GM19467 (cell line): ENCODE data around the gene ZDHHC16.
"Not testable (repeated sequence)": the region's sequence is repeated elsewhere in the genome, so short reads cannot be mapped to it uniquely, and the experiment has no call there.

Experiments
- ATAC-seq: cut with Tn5 transposase; IDR thresholded peaks from one replicate; pipeline ENCODE4 v1.9.1; 2021; ENCODE audit warnings: mild to moderate bottlenecking, moderate library complexity; ENCODE audit not compliant: unreplicated experiment

ZDHHC16 gene

GRCh38 chr10:97445722-97446639 lies at the start of gene ZDHHC16, which contains the start of gene EXOSC1:
Gene ZDHHC16, plus strand, starts transcription at chr10:97446175. Its CDS starts 5,501 bp downstream, at chr10:97451676.
Gene EXOSC1, minus strand, starts transcription at chr10:97446006. Its CDS starts 21 bp downstream, at chr10:97445985.
- peak; percentile 96 for ATAC-seq

- ATAC-seq = no peak
Measured at GRCh38 chr10:97399843-97400545, 46.0 kb upstream of the ZDHHC16 start.

- ATAC-seq = peak; percentile 97
Measured at GRCh38 chr10:97400665-97401454, 45.1 kb upstream of the ZDHHC16 start, which contains the start of gene RRP12. Gene RRP12, minus strand, starts transcription at chr10:97401340. Its CDS starts 109 bp downstream, at chr10:97401231.

DNA sequence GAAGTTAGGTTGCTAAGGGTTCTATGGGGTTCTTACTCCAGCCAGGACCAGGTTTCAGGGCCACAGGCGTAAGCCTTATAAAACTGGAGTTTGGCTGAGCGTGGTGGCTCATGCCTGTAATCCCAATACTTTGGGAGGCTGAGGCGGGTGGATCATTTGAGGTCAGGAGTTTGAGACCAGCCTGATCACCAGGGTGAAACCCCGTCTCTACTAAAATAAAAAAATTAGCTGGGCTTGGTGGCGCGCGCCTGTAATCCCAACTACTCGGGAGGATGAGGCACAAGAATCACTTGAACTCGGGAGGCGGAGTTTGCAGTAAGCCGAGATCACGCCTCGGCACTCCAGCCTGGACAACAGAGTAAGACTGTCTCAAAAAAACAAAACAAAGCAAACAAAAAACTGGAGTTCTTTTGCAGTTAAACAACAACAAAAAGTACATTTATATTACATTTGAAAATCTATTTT lies 44.5 kb upstream of the ZDHHC16 start:
- no peak for ATAC-seq

- ATAC-seq = no peak
Measured at GRCh38 chr10:97404044-97404443, 41.9 kb upstream of the ZDHHC16 start.

DNA sequence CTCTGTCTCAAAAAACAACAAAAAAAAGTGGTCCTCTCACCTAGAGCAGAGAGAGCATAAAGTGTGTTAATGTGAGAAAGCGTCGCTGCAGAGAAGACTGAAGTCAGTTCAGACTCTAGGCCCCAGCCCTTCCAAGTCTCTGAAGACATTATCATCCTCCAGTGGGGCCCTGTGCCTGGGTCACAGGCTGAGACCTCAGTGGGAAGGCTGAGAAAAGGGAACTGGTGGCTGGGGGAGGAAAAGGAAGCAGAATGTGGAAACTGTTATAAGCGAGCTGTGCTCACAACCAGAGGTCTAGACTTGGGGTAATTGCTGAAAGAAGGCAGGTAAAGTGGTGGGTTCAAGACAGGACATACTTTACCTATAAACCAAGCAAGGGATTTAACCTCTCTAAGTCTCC lies 39.9 kb upstream of the ZDHHC16 start:
- ATAC-seq = no peak

GRCh38 chr10:97406483-97406882 lies 39.5 kb upstream of the ZDHHC16 start:
- ATAC-seq = not testable (repeated sequence)

DNA sequence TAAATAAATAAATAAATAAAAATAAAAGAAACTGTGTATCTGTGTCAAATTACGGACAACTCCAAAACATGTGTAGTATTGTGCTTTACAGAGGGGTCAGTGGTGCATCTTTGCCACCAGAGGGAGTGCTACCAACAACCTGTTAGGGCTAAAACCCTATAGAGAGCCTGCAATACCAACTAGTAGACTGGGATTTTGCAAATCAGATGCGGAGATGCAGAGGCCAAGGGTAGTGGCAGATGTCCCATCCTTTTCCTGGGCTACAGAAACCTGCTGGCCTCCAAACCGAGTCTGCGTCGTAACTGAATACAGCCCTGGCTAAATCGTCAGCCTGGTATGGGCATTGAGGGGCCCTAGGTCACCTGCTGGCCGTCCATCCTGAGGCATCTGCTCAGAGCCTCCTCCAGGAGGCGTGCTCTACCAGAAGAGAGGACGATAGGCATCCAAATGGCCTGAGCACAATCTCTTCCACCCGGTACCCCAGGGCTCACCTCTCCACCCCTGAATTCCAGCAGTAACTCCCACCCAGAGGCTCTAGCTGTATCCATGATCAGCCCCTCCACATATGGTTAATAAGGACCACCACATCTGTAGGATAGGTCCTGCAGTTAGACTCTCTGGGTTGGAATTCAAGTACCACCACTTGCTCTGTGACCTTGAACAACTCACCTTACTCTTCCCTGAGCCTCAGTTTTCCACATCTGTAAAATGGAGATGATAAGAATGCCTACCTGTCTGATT lies 38.6 kb upstream of the ZDHHC16 start:
- peak; percentile 76 for ATAC-seq

DNA sequence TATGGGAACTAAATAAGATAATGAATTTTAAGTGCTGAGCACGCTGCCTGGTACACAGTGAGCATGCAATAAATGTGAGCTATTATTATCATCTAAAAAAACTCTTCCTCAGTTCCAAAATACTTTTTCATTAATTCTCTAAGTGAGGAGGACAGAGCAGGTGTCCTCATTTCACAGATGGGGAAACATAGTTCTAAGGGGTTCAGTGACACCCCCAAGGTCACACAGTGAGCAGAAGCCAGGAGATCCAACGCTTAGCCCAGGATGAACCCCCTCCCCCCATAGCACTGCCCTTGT lies 38.1 kb upstream of the ZDHHC16 start:
- no peak for ATAC-seq

DNA sequence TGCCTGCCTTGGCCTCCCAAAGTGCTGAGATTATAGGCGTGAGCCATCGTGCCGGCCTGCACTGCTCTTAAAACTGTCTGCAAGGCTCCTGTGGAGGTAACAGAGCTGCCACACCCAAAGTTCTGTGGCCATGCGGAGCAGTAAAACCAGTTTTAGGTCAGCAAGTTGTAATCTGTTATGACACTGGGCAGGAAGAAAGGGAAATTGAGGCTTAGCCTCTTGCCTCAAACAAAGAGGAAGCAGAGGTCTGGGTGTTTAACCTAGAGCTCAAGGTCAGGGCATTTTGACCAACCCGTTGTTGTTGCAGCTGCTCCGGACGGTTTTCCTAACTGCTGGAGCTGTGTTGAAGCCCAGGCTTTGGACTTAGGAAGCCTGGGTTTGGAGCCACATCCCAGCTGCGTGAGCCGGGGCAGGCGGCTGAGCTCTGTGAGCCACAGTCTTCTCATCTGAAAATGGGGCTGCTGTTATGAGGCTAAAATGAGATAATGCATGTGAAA lies 37.4 kb upstream of the ZDHHC16 start:
- ATAC-seq = no peak

DNA sequence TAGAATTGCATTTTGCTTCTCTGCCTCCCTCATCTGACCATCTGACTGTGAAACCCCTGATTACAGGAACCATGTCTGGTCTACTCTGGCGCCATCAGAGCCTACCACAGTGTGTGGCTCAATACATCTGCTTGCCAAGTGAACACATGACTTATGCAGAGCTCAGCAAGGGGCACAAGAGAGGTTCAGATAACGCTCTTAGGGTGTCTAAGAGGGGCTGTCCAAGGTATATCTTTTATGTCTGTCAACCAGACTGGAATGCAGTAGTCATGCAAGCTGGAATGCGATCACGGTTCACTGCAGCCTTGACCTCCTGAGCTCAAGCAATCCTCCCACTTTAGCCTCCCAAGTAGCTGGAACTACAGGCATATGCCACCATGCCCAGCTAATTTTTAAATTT lies 34.6 kb upstream of the ZDHHC16 start:
- no peak for ATAC-seq

GRCh38 chr10:97412891-97413304 lies 33.1 kb upstream of the ZDHHC16 start:
- ATAC-seq = no peak

- no peak for ATAC-seq
Measured at GRCh38 chr10:97416565-97416964, 29.4 kb upstream of the ZDHHC16 start.

GRCh38 chr10:97423757-97424098 lies 22.2 kb upstream of the ZDHHC16 start:
- not testable (repeated sequence) for ATAC-seq

DNA sequence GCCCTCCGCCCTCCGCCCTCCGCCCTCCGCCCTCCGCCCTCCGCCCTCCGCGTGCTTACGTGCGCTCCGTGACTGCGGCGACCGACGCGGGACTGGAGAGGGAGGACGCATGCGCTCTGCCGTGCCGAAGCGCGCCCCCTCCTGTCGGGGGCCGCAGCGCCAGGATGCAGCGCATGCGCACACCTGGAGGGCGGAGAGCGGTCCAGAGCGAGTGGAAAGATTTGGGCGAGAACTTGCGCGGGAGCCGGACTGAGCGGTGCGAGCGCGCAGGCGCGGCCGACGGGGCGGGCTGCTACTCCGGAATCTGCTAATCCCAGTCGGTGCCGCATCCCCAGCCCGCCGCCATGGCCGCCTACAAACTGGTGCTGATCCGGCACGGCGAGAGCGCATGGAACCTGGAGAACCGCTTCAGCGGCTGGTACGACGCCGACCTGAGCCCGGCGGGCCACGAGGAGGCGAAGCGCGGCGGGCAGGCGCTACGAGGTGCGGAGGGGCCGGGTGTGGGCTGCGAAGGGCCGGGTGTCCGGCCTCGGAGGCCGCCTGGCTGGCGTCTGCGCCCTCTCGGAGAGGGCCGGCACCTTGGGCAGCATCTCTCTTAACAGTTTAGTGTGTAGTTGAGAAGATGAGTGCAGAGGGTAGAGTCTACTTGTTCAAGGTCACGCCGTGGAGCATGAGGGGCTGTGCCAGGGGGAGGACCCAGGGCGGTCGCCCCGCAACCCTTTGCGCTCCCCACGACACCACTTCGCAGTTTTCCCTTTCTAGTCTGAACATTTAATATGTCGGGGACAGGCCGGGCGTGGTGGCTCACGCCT lies 19.8 kb upstream of the ZDHHC16 start, which contains the start of gene PGAM1:
Gene PGAM1, plus strand, starts transcription at position 228 of the 812 bp plus-strand sequence. Its CDS starts 117 bp downstream, at position 345.
- peak; percentile 77 for ATAC-seq

- ATAC-seq = no peak
Measured at GRCh38 chr10:97426776-97427570, 19.0 kb upstream of the ZDHHC16 start.

DNA sequence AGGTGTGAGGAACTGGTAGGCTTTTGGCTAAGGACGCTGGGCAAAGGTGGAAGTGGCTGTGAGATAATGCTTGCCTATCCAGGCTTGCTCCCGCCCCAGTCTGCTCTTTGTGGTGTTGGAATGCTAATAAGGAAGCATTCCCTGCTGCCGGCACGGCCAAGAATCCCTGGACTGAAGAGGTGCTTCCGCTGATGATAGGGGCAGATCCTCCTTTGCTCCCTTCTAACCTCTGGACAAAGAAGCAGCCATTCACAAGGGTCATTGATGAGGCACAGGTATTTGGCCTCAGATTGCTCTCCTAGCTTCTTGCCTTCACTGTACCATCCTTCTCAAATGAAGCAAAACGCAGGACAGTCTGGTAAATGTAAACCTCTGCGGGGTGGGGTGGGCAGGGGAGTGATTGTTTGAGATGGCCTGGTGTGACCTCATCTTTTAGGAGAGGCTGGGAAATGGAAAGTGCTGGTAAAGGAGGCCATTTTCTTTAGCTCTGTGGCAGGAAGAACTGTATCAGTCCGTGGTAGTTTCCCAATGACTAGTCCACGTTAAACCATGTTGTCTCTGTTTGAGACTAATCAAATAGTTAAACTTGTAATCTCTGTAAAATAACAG lies 18.3 kb upstream of the ZDHHC16 start:
- no peak for ATAC-seq

DNA sequence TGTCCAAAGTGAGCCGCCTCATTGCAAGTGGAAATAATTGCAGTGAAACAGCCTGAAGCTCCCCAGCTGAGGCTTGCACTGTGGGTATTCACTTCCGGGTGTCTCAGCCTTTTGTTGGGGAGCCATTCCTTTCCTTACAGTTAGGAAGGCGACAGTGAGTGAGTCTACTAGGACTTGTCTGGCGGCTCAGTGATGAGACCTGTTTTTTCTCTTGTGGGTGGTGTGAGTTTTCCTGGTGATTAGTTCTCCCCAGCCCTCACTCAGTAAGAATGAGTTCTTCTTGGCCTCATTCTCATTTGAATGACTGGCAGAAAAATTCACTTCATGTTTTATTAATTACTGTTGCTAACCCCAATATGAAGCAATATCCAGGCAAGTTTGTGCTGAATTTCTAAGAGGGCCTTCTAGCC lies 17.4 kb upstream of the ZDHHC16 start:
- ATAC-seq = no peak
